Myometrial cell (primary cell): ENCODE data around the gene SLF2. TPM values are rescaled to one million over a fixed set of nuclear protein-coding genes. Genes with fewer than 3 reads are reported as not detected.

Experiments
- total RNA-seq: library from RNA; depleted of rRNA; stranded (reverse); fragments of >200 nt; gene quantifications from 2 replicates; pipeline ENCODE4 v1.2.3, GENCODE V29; 2015

The SLF2 gene
- total RNA-seq: 29.1 and 34.6 TPM in 2 replicates

GRCh38 chr10:100912605-100913469 is at the start of gene SLF2:
Gene SLF2 (plus strand): TSS chr10:100912963. CDS start chr10:100913111, 148 bp downstream.

GRCh38 chr10:100969187-100970075 is 56.7 kb downstream of the SLF2 start, which contains the start of gene SEMA4G:
Gene SEMA4G (plus strand): TSS chr10:100969504. CDS start chr10:100972913, 3,409 bp downstream.

GRCh38 chr10:100986952-100987684 is 74.4 kb downstream of the SLF2 start, which contains the start of the genes MRPL43 and TWNK:
Gene MRPL43 (minus strand): TSS chr10:100987497. CDS start chr10:100987443, 54 bp downstream.
Gene TWNK (plus strand): TSS chr10:100987543. CDS start chr10:100988211, 668 bp downstream.

DNA sequence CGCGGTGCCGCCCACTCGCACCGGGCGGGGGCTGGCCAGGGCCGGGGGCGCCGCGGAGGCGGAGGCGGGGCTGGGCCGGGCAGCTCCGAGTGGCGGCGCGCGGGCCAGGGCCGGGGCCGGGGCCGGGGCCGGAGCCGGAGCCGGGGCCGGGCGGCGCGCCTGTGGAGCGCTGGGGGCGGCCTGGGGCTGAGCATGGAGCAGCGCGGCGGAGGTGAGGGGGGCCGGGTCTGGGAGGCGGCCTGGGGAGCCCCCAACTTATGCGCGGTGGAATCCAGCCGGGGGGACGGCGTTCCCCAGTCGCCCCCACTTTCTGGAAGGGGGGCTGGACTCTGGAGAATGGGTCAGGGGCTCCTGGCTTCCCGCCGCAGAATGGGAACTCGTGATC is 87.0 kb downstream of the SLF2 start, which contains the start of gene LZTS2:
TSS of gene LZTS2 (plus strand) at position 67 of the 385 bp plus-strand sequence. CDS start 2,731 bp downstream, outside the sequence.

Other genes with a start within 250 kb of the SLF2 start
- gene PAX2, start 167.4 kb upstream of the SLF2 start, total RNA-seq: not detected in 2 replicates
- gene SEMA4G, start 56.5 kb downstream of the SLF2 start, total RNA-seq: 0.29 and 0.89 TPM in 2 replicates
- 119 and 129 TPM in 2 replicates for gene MRPL43, start 74.5 kb downstream of the SLF2 start, total RNA-seq
- 1.7 and 3.7 TPM in 2 replicates for gene TWNK, start 74.6 kb downstream of the SLF2 start, total RNA-seq
- 81.7 and 109 TPM in 2 replicates for gene LZTS2, start 86.8 kb downstream of the SLF2 start, total RNA-seq
- 1.4 and 2.6 TPM in 2 replicates for gene PDZD7, start 118.2 kb downstream of the SLF2 start, total RNA-seq
- gene SFXN3, start 118.3 kb downstream of the SLF2 start, total RNA-seq: 48.7 and 61.7 TPM in 2 replicates
- 9.4 and 9.8 TPM in 2 replicates for gene KAZALD1, start 149.0 kb downstream of the SLF2 start, total RNA-seq
- not detected in 2 replicates for gene TLX1, start 218.3 kb downstream of the SLF2 start, total RNA-seq